ENCODE data around the gene CDC42SE2.

- TF ChIP-seq CTCF (IDR thresholded peaks at IDR 0.05 in 8 of 11, conservative IDR thresholded peaks at IDR 0.05 in 3 of 11) (no peak), POLR2AphosphoS5 (IDR thresholded peaks at IDR 0.05) (no peak)
Observed at GRCh38 chr5:131305906-131306305, 42.1 kb downstream of the CDC42SE2 start.

Data from spleen (tissue), 7 donors.